Osteocyte (in vitro differentiated cells): ENCODE data around the gene FSTL4. TPM values are rescaled to one million over a fixed set of nuclear protein-coding genes. Genes with fewer than 3 reads are reported as not detected.

Experiments
- DNase-seq: peaks from one replicate; pipeline ENCODE4 v3.0.0; 2021; ENCODE audit warnings: mixed read lengths; ENCODE audit not compliant: unreplicated experiment; ENCODE audit errors: extremely low spot score
- H3K27ac Mint-ChIP-seq: one replicate; pipeline ENCODE4 v1.8.0; 2021; ENCODE audit warnings: mild to moderate bottlenecking, mixed read lengths; ENCODE audit not compliant: unreplicated experiment
- H3K27me3 Mint-ChIP-seq: one replicate; pipeline ENCODE4 v1.8.0; 2021; ENCODE audit warnings: mixed read lengths; ENCODE audit not compliant: unreplicated experiment
- H3K36me3 Mint-ChIP-seq: one replicate; pipeline ENCODE4 v1.8.0; 2021; ENCODE audit warnings: mixed read lengths; ENCODE audit not compliant: unreplicated experiment
- H3K4me1 Mint-ChIP-seq: one replicate; pipeline ENCODE4 v1.8.0; 2021; ENCODE audit warnings: mixed read lengths; ENCODE audit not compliant: unreplicated experiment
- H3K4me3 Mint-ChIP-seq: one replicate; pipeline ENCODE4 v1.8.0; 2021; ENCODE audit warnings: mild to moderate bottlenecking, moderate library complexity, mixed read lengths; ENCODE audit not compliant: unreplicated experiment
- H3K9me3 Mint-ChIP-seq: one replicate; pipeline ENCODE4 v1.8.0; 2021; ENCODE audit warnings: mixed read lengths; ENCODE audit not compliant: unreplicated experiment
- CTCF ChIP-seq: fragments of 200-600 bp; sonication (generic); IDR thresholded peaks from 2 replicates; pipeline ENCODE4 v1.5.0; 2021; ENCODE audit warnings: antibody characterized with exemption, mild to moderate bottlenecking, moderate library complexity
- total RNA-seq: library from RNA; stranded (reverse); gene quantifications from 2 replicates; pipeline ENCODE4 v1.2.1, GENCODE V29; 2021

The FSTL4 gene
- total RNA-seq, 1 donor from 2014 or later, result not detected

GRCh38 chr5:133304707-133305216 is 307.6 kb downstream of the FSTL4 start:
- DNase-seq, result no peak
- no peak overlapping the region for H3K4me3 Mint-ChIP-seq
- H3K27ac Mint-ChIP-seq, result no peak overlapping the region
- H3K27me3 Mint-ChIP-seq, result peaks cover 21% of the 10 kb centered on the region
- no peaks in the 10 kb centered on the region for H3K36me3 Mint-ChIP-seq
- no peaks in the 10 kb centered on the region for H3K4me1 Mint-ChIP-seq
- no peak for TF ChIP-seq CTCF
- H3K9me3 Mint-ChIP-seq, result no peaks in the 10 kb centered on the region

GRCh38 chr5:133304178-133304577 is 308.2 kb downstream of the FSTL4 start:
- Mint-ChIP-seq H3K36me3 (no peaks in the 10 kb centered on the region), H3K9me3 (no peaks in the 10 kb centered on the region), H3K27me3 (peaks cover 21% of the 10 kb centered on the region), H3K4me1 (no peaks in the 10 kb centered on the region), H3K4me3 (no peak overlapping the region), H3K27ac (no peak overlapping the region)
- TF ChIP-seq CTCF, result no peak
- DNase-seq, result no peak

- peaks cover 15% of the 10 kb centered on the region for H3K27me3 Mint-ChIP-seq
- no peak for TF ChIP-seq CTCF
- no peaks in the 10 kb centered on the region for H3K4me1 Mint-ChIP-seq
- no peaks in the 10 kb centered on the region for H3K36me3 Mint-ChIP-seq
- no peak overlapping the region for H3K4me3 Mint-ChIP-seq
- no peaks in the 10 kb centered on the region for H3K9me3 Mint-ChIP-seq
- no peak overlapping the region for H3K27ac Mint-ChIP-seq
- DNase-seq, result no peak
These were observed 309.0 kb downstream of the FSTL4 start for GRCh38 chr5:133303298-133303697.

GRCh38 chr5:133299728-133300127 is 312.6 kb downstream of the FSTL4 start:
- Mint-ChIP-seq H3K36me3 (no peaks in the 10 kb centered on the region), H3K27ac (no peak overlapping the region), H3K9me3 (no peaks in the 10 kb centered on the region), H3K4me3 (no peak overlapping the region), H3K4me1 (no peaks in the 10 kb centered on the region), H3K27me3 (peaks cover 5% of the 10 kb centered on the region)
- TF ChIP-seq CTCF, result no peak
- DNase-seq, result no peak

GRCh38 chr5:133299021-133299420 is 313.3 kb downstream of the FSTL4 start:
- no peaks in the 10 kb centered on the region for H3K9me3 Mint-ChIP-seq
- H3K4me1 Mint-ChIP-seq, result no peaks in the 10 kb centered on the region
- no peak for DNase-seq
- H3K36me3 Mint-ChIP-seq, result no peaks in the 10 kb centered on the region
- no peak for TF ChIP-seq CTCF
- no peak overlapping the region for H3K4me3 Mint-ChIP-seq
- peaks cover 5% of the 10 kb centered on the region for H3K27me3 Mint-ChIP-seq
- H3K27ac Mint-ChIP-seq, result no peak overlapping the region
